ENCODE data around the gene CLDN5.

DNA sequence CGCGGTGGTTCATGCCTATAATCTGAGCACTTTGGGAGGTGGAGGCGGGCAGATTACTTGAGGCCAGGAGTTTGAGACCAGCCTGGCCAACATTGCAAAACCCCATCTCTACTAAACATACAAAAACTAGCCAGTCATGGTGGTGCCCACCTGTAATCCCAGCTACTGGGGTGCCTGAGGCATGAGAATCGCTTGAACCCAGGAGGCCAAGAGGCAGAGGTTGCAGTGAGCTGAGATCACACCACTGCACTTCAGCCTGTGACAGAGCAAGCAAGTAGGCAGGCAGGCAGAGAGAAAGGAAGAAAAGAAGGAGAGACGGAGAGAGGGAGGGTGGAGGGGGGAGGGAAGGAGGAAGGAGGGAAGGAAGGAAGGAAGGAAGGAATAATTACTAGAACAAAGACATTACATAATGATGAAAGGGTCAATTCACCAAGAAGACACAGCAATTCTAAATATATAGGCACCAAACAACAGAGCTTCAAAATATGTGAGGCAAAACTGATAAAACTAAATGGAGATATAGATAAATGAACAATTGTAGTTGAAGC, 13.8 kb upstream of the CLDN5 start:
- TF ChIP-seq, protein P1, sequence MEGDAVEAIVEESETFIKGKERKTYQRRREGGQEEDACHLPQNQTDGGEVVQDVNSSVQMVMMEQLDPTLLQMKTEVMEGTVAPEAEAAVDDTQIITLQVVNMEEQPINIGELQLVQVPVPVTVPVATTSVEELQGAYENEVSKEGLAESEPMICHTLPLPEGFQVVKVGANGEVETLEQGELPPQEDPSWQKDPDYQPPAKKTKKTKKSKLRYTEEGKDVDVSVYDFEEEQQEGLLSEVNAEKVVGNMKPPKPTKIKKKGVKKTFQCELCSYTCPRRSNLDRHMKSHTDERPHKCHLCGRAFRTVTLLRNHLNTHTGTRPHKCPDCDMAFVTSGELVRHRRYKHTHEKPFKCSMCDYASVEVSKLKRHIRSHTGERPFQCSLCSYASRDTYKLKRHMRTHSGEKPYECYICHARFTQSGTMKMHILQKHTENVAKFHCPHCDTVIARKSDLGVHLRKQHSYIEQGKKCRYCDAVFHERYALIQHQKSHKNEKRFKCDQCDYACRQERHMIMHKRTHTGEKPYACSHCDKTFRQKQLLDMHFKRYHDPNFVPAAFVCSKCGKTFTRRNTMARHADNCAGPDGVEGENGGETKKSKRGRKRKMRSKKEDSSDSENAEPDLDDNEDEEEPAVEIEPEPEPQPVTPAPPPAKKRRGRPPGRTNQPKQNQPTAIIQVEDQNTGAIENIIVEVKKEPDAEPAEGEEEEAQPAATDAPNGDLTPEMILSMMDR (IDR thresholded peaks at IDR 0.05; ENCODE audit: borderline replicate concordance, extremely low read depth, low read length, poor library complexity, severe bottlenecking) = no peak
- no peak for TF ChIP-seq EZH2 (IDR thresholded peaks at IDR 0.05; ENCODE audit: borderline replicate concordance, low read depth, low read length, severe bottlenecking)

Measured in DND-41 (cell line).